GM18907 (cell line): ENCODE results near the gene HCN1.
"Not testable (repeated sequence)": the region's sequence is repeated elsewhere in the genome, so short reads cannot be mapped to it uniquely, and the experiment has no call there.

Experiments
- ATAC-seq: cut with Tn5 transposase; IDR thresholded peaks from one replicate; pipeline ENCODE4 v1.9.1; 2021; ENCODE audit warnings: mild to moderate bottlenecking, moderate library complexity; ENCODE audit not compliant: unreplicated experiment

HCN1 gene

DNA sequence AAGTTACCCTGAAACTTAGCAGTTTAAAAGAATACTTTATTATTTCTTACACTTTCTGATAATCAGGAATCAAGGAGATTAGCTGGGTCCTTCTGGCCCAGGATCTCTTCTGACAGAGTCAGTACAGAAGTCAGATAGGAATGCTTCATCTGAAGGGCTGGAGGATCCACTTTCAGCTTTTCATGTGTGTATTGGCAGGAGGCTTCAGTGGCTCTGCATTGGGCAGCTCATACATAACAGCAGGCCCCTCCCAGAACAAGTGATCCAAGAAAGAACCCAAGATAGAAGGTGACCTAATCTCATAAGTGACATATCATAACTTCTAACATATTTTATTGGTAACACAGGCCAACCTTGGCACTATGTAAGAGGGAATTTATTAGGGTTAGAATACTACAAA is 258.4 kb downstream of the HCN1 start:
- no peak for ATAC-seq

GRCh38 chr5:45417285-45417998 is 278.7 kb downstream of the HCN1 start:
- no peak for ATAC-seq

DNA sequence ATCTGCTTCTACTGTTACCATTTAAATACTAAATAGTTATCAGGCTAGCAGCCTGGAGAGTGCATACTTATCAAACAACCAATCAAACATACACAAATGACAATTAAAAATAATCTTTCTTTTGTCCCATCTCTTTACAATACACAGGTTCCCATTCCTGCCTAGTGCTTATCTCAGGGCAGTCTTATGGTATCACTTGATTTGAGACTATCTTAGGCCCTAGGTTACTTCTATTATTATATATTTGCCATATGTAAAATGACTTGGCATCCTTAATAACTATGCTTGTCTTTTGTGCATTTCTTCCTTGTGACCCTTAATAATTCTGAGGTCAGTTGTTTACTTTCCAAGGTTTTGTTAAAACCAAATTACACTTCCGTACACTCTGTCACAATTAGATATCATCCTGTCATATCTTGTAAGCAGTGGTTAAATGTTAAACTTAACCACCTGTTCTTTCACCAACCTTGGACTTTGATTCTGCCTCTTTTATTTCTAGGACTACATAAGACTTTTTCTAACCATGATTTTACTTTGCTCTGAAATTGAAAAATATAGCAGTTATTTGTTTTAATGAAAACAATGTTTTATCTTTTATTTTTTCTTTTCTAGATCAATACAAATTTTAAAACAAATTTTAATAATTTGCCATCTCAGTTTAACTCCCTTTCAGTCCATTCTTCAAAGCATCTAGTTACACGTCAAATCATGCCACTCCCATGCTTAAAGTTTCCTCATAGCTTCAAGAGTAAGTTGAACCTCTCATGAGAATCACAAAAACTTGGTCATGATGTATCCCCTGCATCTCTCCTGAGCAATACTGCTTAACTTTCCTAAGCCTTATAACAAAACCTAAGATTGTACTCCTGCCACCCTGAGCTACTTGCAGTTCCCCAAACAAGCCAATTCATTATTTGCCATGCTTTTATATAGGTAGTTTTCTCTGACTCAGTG is 281.3 kb downstream of the HCN1 start:
- no peak for ATAC-seq

- no peak for ATAC-seq
Measured at GRCh38 chr5:45411971-45412612, 284.1 kb downstream of the HCN1 start.

- ATAC-seq: no peak
Measured at GRCh38 chr5:45410304-45410995, 285.7 kb downstream of the HCN1 start.

- no peak for ATAC-seq
Measured at GRCh38 chr5:45408067-45408466, 288.1 kb downstream of the HCN1 start.

DNA sequence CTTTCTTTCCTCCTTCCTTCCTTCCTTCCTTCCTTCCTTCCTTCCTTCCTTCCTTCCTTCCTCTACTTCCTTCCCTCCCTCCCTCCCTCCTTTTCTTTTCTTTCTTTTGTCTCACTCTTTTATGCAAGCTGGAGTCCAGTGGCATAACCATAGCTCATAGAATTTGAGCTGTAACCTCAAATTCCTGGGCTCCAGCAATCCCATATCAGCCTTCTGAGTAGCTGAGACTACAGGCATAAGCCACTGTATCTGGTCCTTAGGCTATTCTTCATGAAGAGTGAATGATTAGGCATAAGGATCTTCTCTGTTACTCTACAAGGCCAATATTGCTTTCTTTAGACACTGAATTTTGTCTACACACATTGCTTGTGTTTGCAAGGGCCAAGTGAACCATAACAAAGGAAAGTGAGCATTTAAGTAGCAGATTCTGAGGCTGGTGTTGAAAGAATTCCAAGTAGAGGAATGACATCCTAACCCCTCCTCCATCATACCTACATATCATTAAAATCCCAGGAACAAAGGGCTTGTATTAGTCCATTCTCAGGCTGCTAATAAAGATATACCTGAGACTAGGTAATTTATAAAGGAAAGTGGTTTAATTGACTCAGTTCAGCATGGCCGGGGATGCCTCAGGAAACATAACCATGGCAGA is 293.2 kb downstream of the HCN1 start:
- no peak for ATAC-seq

GRCh38 chr5:45399041-45399440 is 297.1 kb downstream of the HCN1 start:
- no peak for ATAC-seq

- no peak for ATAC-seq
Measured at GRCh38 chr5:45385321-45386058, 310.7 kb downstream of the HCN1 start.

DNA sequence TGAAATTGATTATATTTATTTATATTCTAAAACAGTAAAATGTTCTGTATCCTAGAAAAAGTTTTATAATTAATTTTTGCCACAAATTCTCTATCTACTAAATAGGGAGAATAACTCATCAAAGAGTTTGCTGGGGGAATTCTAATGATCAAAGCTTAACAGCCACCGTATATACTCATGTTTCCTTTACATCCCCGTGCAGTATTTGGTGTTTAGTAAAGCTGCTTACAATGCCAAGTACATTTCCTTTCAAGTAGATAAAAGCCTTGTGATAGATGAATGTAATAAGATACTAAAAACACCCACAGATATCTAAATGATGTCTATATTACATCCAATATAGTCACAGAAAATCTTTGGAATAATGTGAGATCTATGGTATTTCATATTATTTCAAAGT is 312.2 kb downstream of the HCN1 start:
- no peak for ATAC-seq

DNA sequence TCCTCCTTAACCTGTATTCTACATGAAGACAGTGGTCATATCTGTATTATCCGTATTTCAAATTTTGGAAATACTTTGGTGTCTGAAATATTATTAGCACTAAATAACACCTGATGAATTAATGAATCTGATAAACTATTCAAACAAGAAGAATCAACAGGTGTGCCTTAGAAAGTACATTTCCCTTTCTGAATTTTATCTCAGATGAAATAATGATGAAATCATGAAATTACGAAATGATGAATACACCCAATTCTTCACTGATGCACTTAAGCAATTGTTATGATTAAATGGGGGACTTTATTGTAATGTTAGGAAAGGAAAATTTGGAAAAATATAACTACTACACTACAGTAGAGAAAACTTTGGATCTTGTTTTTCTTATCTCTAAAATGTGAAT is 313.6 kb downstream of the HCN1 start:
- no peak for ATAC-seq

GRCh38 chr5:45376417-45376816 is 319.8 kb downstream of the HCN1 start:
- ATAC-seq: no peak

GRCh38 chr5:45372629-45373028 is 323.6 kb downstream of the HCN1 start:
- no peak for ATAC-seq

- ATAC-seq: not testable (repeated sequence)
Measured at GRCh38 chr5:45371423-45371822, 324.8 kb downstream of the HCN1 start.

DNA sequence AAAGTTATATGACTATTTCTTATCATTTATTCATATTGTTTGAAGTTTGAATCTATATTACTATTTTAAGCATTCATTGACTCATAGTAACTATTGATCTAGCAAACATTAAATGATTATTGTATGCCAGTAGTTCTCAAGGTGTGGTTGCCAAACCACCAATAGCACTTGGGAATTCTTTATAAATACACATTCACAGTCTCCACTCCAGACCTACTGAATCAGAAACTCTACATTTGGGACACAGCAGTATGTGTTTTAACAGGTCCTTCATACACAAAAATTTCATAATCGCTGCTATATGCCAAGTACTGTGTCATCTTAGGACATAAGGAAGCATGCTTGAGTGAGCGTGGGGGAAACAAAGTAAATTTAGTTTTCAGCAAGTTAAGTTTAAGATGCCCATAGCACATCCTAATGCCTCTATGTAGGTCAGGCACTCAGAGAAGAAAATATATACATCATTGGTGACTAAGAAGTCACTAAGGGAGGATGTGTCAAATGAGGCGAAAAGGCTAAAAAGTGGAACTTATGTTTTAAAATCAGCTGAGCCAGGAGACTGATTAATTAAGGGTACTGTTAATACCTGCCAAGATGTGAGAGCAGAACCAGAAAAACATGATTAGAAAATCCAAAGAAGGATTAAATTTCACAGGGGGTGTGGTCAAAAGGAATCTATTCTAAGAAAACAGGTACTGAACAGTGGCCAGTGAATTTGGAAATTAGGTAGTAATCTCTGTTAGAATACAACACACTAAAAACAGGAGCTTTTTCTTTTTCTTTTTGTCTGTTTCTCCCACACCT is 340.8 kb downstream of the HCN1 start:
- no peak for ATAC-seq

- no peak for ATAC-seq
Measured at GRCh38 chr5:45336464-45336863, 359.7 kb downstream of the HCN1 start.

DNA sequence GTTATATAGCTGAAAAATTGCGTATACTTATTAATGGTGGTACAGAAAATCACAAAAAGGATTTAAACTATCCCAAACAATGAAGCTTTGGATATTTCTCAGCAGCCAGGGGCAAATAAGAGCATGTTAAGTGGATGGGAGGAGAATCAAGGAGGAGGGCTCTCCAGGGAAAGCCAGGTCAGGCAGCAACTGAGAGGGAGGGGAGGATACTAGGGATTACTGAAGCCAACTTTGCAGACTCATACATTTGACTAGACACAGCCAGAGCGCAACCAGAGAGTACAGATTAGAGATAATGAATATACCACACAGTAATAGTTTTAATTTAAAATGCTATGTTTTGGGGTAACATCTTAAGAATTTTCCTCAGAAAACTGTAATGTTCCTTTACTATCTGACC is 360.2 kb downstream of the HCN1 start:
- no peak for ATAC-seq

DNA sequence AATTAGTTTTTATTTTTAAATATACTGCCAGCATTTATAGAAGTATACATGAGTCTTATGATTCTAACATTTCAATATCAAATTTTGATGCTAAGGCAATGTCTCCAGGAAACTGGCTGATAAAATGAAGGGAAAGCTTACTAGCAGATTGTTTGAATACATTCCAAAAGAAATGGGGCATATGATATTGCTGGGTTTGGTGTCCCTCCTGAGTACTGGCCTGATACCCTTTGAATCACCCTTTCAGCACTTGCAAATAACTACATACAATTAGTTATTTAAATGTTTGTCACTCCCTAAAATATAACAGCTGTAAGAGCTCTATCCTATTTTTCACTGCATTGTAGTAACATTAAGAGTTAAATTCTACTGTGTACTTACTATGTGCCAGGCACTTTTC is 360.8 kb downstream of the HCN1 start:
- ATAC-seq: no peak

- ATAC-seq: no peak
Measured at GRCh38 chr5:45334939-45335338, 361.2 kb downstream of the HCN1 start.
